T-helper 1 cell treated with Interleukin-12 subunit alpha and Interleukin-12 subunit beta and Interleukin-4 antibody, amounts not matched to agents 30 ng/mL and 1 ng/mL, for 36 hours (primary cell): ENCODE results near the gene PDGFA. TPM values are rescaled to one million over a fixed set of nuclear protein-coding genes. Genes with fewer than 3 reads are reported as not detected.

Experiments
- intact Hi-C: fragments of 100-400 bp; cut with micrococcal nuclease; formaldehyde crosslinking; loops from one replicate; pipeline ENCODE4 v1.15.1; 2024
- total RNA-seq: library from RNA; stranded (reverse); gene quantifications from 2 replicates; pipeline ENCODE4 v1.2.3, GENCODE V29; 2022

The PDGFA gene
- total RNA-seq, 1 donor from 2014 or later: 3.3 TPM

DNA sequence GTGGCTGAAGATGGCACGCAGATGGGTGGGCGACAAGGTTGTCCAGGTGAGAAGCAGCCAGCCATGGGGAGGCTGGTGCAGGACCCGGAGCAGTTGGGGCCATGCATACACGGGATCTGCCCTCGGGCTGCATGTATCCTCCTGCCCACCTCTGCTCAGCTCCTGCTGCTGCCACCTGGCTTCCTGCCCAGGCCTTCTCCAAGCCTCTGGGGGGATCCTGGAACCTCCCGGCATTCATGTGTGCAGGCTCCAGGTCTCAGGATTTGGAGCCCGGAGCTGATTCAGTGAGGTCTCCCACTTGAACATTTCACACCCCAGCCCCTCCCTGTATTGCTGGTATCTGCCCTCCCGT lies 27.0 kb downstream of the PDGFA start:
- intact Hi-C loops: no loop called here

GRCh38 chr7:491958-492713 lies 27.5 kb downstream of the PDGFA start:
- intact Hi-C loops: no loop called here

- intact Hi-C loops: no loop called here
Observed at GRCh38 chr7:491292-491957, 28.2 kb downstream of the PDGFA start.

DNA sequence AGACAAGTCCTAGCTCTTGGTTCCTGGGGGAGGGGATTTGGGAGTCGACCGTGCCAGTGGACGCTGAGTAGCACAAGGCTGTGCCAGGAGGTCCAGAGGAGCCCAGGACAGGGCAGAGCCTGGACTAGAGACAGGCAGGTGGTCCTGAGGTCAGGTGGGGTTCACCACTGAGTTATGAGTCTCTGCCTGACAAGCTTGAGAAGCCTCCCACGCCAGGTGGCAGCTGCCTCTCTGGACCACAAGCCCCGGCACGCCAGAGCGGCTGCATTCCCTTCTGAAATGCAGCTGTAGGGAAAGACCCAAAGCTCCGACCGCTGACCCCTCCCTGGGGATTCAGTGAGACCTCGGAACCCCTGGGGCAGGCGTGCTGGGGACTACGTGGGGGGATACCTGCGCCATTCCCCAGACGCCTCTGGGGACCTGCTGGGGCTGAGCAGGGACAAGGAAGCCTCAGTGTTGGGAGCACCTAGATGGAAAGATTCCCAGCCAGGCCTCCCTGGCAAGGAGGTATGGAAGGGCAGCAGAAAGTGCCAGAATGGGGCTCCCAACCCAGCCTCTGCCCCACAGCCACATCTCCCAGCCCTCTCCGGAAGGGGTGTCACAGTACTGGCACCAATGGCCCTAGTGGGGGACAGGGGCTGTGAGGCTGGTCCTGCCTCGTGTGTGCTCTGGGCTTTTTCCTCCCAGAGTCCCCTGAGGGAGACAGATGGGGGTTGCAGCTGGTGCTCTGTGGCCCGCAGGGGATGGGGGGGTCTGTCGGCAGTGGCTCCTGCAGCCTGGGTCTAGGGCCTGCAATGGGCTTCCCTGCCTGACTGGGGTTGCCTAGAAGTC lies 29.0 kb downstream of the PDGFA start:
- intact Hi-C loops: no loop called here

- intact Hi-C loops: no loop called here
Observed at GRCh38 chr7:489876-490275, 29.8 kb downstream of the PDGFA start.

DNA sequence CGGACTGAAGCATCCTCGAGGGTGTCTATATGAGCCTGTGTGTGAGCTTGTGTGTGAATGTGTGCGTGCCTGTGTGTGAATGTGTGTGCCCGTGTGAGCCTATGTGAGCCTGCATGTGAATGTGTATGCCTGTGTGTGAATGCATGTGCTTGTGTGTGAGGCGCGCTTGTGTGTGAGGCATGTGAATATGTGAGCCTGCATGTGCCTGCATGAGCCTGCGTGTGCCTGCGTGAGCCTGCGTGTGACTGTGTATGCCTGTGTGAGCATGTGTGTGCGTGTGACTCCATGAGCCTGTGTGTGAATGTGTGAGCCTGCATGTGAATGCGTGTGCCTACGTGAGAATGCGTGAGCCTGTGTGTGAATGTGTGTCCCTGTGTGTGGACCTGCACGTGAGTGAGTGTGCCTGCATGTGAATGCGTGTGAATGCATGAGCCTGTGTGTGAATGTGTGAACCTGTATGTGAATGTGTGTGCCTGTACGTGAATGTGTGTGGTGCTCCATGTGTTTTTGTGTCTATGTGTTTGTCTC lies 33.4 kb downstream of the PDGFA start:
- intact Hi-C loops: no loop called here

- intact Hi-C loops: no loop called here
Observed at GRCh38 chr7:485188-486081, 34.2 kb downstream of the PDGFA start.

- intact Hi-C loops: no loop called here
Observed at GRCh38 chr7:484356-485101, 35.1 kb downstream of the PDGFA start.

- intact Hi-C loops: no loop called here
Observed at GRCh38 chr7:483656-484355, 35.8 kb downstream of the PDGFA start.

- intact Hi-C loops: no loop called here
Observed at GRCh38 chr7:482521-483083, 37.0 kb downstream of the PDGFA start.

DNA sequence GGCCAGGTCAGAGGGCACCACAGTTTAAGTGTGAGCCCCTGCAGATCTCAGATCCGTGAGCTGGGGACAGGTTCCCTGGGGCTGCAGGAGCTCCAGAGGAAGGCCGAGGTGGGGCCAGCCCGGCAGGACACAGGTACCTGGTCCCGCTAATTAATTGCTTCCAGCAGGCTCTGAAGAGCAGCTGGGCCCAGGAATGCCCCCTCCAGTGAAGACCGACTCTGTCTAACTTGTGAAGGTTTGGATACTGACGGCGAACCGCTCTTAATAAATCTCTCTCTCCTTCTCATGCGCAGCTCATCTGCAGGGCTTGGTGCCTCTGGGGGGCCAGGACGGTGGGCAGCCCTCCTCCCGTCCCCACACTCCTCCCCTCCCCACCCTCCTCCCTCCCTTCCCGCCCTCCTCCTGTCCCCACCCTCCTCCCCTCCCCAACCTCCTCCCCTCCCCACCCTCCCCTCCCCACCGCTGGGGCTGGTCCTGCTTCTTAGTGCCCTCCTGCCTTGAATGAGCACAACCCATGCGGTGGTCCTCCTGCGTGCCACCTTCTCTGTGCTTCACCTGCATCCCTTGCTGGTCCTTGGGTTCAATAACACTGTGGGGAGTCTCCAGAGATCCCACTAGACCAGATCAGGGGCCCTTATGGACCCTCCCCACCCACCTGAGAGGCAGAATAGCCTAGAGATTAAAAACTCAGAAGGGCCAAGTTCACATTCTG lies 38.3 kb downstream of the PDGFA start:
- intact Hi-C loops: no loop called here

DNA sequence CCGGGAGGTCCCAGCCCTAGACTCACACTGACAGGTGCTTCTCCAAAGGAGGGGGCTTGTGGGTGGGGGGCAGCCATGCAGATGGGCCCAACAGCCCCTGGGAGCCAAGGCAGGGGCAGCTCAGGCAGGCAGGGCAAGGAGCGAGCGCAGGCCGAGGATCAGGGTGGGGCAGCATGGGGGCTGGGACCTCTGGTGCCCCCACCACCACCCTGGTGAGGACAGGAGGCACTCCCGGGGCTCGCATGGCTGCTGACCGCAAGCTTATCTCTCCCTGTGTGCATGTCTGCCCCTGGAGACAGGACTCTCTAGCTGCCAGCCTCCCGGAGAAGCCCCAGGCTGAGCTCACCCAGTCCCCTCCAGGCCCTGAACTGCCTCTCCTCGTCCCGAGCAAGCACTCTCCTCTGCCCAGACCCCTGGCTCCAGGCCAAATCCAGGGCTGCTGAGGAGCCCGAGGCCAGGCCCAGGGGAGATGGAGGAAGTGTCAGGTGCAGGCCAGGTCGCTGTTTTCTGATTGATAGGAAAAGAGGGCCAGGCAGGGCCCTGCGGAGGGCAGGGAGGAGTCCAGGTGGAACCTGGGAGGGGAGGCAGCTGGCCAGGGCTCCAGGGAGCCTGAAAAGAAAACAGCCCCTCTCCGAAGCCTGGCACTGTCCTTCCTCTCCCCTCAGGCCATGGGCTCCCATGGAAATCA lies 39.0 kb downstream of the PDGFA start:
- intact Hi-C loops: no loop called here

- intact Hi-C loops: no loop called here
Observed at GRCh38 chr7:479948-480499, 39.6 kb downstream of the PDGFA start.

- intact Hi-C loops: no loop called here
Observed at GRCh38 chr7:479115-479947, 40.3 kb downstream of the PDGFA start.

DNA sequence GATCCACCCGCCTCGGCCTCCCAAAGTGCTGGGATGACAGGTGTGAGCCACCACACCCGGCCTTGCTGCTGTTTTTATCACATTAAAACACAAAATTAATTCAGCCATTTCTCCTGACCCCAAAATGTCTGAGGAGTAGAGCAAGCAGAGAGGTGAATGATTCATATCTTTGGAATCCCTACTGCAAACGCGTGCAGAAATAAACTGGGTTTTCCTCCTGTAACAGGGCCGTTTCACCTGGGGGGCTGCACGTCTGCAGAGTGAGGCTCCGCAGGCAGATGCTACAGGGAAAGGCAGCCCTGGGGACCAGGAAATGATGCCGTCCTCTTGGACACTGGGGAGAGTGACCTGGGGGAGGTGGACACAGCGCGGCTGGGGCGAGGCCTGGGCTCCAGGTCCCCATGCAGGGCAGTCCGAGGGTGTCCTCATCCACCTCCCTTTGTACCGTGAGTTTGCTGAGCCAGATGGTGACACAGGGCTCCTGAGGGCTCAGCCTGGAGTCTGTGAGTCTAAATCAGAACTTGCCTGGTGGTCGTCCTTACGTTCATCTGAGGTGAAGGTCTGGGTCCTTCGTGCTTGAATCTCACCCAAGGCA lies 41.9 kb downstream of the PDGFA start:
- intact Hi-C loops: no loop called here

DNA sequence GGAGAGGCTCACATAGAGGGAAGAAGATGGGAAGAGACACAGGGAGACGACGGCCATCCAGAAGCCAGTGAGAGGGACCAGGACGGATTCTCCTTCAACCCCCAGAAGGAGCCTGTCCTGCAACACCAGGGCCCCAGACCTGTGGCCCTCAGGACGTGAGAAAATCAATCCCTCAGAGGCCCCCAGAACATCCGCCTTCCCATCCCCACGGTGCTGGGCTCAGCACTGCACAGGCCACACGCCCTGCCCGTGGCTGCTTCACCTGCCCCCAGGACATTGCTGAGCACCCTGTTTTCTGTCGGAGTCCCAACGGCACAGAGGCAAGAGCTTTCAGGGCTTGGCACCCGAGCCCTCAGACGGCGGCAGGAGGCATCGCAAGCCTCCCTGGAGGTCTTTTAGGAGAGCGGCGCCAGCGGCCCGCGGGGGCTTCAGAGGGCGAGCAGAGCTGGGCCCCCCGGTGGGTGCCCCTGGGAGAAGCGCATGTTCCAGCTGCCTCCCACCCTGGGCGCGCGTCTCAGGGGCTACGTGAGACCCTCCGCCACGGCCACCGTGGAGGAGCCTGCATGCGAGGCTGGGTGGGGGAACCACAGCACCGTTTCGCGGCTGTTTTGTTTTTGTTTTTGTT lies 42.8 kb downstream of the PDGFA start:
- intact Hi-C loops: no loop called here
